Skin epidermis (tissue), 12 donors: Measurements from ENCODE around the gene SEC24C.
"Not testable (repeated sequence)": the region's sequence is repeated elsewhere in the genome, so short reads cannot be mapped to it uniquely, and the experiment has no call there.

Experiments used
- H3K27ac ChIP-seq, 21 experiments: fragments of 200-600 bp; sonication (generic) in 11 of 21; one replicate each; pipeline ENCODE4 v1.5.0; 2020; ENCODE audit warnings: mild to moderate bottlenecking in 3 of 21, inconsistent platforms in 2 of 21, moderate library complexity in 2 of 21
- H3K4me3 ChIP-seq, 7 experiments: fragments of 200-600 bp; sonication (generic) in 2 of 7; one replicate each; pipeline ENCODE4 v1.5.0; 2020; ENCODE audit warnings: inconsistent platforms in 2 of 7, mild to moderate bottlenecking in 2 of 7, moderate library complexity in 1 of 7

SEC24C gene

DNA sequence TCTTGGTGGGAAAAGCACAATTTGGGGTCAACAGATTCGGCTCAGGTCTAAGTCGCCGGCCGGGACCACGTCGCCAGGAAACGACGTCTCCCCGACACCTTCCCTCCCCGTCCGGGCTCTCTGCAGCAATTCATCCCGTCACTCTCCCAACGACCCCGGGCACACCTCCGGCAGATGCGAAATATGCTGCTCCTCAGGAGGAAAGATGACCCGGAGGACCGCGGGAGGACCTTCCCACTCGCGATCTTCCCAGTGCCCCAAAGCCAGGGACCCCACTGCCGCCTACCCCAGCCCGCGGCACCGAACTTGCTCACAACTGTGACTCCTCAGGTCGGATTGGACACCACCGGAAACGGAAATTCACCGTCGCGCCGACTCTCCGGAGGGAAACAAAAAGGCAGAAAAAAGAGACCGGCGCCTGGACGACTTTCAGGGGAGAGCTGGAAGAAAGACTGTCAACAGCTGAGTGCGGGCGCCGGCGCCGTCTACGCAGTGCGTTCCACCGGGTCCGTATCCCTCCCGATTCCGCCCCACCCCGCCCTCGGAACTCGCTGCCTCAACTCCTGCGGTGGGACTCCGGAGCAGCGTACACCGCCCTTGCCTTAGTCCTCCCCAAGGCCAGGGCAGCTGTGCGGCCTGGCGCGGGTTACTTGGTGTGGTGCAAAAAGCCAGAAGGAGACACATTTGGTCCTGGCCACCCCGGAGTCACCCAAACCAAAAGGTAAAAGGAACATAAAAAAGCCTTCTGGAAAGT lies 13.8 kb upstream of the SEC24C start:
- H3K27ac ChIP-seq = peak overlapping the region; percentile 75 to 94 (median 89)
- peak overlapping the region; percentile 54 to 90 (median 72) for H3K4me3 ChIP-seq

DNA sequence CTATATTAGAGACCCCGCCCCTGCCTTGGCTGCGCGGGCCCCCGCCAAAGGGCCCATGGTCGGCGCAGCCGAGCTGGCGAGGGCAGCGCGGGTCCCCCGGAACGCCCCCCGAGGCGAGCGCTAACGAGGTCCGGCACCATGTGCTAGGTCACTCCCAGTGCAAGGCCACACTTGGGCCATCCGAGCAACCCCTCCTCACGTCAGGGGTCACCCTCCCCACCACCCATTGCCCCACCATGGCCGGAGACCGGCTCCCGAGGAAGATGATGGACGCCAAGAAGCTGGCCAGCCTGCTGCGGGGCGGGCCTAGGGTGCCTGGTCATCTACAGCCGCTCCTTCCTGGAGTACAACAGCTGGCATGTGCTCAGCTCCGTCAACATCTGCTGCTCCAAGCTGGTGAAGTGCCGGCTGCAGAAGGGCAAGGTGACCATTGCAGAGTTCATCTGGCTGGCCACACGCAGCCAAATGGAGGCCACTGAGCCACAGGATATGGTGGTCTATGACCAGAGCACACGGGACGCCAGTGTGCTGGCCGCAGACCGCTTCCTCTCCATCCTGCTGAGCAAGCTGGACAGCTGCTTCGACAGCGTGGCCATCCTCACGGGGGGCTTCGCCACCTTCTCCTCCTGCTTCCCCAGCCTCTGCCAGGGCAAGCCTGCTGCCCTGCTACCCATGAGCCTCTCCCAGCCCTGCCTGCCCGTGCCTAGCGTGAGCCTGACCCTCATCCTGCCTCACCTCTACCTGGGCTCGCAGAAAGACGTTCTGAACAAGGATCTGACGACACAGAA lies 12.4 kb upstream of the SEC24C start:
- Histone ChIP-seq H3K27ac (peak overlapping the region in 2 of 21 experiments; percentile 81 to 89), H3K4me3 (peak overlapping the region in 2 of 7 experiments; percentile 54 to 56)

GRCh38 chr10:73732426-73732825 lies 11.7 kb upstream of the SEC24C start:
- no peak overlapping the region for H3K27ac ChIP-seq
- H3K4me3 ChIP-seq = no peak overlapping the region

- Histone ChIP-seq H3K27ac (no peak overlapping the region), H3K4me3 (no peak overlapping the region)
These were observed 11.1 kb upstream of the SEC24C start for GRCh38 chr10:73732931-73733623.

DNA sequence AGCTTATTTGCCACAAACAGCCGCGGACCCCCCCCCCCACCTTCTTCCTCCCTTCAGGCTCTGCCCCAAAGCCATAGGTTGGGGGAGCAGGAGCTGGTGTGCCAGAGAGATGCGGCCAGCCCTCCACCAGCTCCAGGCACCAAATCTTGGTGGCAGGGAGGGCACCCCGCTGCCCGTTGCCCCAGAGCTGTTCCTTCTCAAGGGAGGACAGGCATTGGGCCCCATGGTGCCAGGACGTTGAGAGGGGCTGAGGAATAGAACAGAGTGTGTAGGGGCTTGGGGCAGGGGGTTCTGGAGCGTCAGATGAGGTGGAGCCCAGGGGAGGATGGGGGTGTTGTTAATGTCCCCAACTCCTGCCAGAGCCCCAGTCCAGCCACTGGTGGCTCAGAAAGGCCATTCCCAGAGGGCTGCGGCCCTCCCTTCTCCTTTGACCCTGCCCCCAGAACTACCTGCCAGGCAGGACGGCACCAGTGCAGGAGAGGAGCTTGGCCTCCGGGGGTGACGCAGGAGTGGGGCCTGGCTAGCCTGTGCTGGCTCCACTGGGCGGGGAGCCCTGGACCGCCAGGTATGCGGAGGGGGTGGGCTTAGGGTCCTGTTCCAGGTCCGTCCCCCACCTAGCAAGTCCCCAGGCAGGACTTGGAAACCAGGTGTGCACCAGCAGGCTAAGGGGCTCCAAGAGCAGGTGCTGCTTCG lies 10.0 kb upstream of the SEC24C start:
- no peak overlapping the region for H3K27ac ChIP-seq
- no peak overlapping the region for H3K4me3 ChIP-seq

DNA sequence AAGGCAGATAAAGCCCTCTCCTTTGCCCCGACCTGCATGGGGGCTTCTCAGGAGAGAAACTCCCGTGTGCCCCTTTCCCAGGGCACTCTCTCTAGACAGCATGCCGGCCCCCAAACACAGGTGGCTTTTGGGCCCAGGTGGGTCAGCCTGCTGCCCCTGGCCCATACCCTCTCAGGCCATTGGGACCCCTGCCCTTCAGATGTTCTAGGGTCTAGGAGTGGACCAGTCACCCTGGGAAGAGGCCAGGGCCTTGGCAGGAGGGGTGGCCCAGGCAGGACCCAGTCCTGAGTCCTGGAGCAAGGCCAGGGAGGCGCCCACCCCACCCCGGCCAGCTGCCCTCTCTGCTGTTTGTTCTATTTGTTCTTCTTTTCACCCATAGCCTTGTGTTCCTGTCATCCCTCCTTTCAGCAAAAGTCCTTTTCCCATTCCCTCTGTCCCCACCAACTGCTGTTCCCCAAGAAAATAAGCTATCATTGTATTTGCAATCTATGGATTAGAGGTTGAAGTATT lies 9.3 kb upstream of the SEC24C start:
- no peak overlapping the region for H3K4me3 ChIP-seq
- peak overlapping the region in 1 of 21 experiments; percentile 43 for H3K27ac ChIP-seq

DNA sequence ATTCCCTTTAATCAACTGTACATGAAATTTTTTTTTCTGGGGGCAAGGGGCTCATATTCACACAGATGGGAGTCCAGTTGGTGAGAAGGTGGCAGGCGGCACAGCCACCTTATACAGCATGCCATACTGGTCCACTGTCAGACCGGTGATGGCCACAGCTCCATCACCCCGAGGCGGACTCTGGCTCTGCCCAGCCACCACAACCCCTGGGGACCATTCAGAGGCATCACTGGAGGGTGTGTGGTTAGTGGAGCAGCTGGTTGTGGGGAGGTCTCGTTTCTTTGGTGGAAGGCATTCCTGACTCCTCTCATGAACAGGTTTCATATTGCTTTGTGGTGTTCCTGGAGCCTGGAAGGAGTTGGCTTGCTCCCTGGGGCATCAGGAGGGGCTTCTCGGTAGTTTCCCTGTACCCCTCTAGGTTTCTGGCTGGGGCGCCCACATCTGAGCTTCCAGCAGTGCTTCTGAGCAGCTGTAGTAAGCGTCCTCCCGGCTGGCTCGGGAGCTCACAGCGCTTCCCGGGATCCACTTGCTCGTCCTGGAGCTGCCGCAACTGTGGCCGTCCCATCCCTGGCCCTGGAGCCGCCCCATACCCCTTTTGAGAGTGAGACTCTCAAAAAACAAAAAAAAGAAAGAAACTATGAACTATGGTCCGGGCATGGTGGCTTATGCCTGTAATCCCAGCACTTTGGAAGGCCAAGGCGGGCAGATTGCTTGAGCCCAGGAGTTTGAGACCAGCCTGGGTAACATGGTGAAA lies 3.5 kb upstream of the SEC24C start:
- H3K27ac ChIP-seq, H3K4me3 ChIP-seq: not testable (repeated sequence)

GRCh38 chr10:73742454-73742734 lies 1.8 kb upstream of the SEC24C start:
- H3K4me3 ChIP-seq = no peak overlapping the region
- H3K27ac ChIP-seq = no peak overlapping the region

DNA sequence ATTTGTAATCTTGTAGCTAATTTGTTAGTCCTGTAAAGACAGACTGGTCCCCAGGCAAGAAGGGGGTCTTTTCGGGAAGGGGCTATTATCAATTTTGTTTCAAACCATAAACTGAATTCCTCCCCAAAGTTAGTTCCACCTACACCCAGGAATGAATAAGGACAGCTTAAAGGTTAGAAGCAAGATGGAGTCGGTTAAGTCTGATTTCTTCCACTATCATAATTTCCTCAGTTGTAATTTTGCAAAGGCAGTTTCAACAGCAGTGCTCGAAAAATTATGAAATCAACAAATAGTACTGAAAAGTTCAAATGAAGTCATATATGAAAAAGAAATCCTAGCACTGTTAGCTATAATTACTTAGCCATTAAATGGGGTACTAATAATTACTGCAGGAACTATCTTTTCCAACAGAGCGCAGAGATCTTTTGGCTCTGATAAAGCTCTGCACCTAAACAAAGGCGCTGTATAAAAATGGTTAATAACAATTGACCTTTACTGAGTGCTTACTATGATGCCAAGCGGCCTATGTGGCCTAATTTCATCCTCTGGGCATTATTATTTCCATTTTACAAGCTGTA lies 756 bp upstream of the SEC24C start:
- Histone ChIP-seq H3K27ac (peak overlapping the region; percentile 58 to 96 (median 90)), H3K4me3 (peak overlapping the region; percentile 68 to 98 (median 86))

- H3K4me3 ChIP-seq = peak overlapping the region; percentile 68 to 98 (median 86)
- H3K27ac ChIP-seq = peak overlapping the region; percentile 58 to 96 (median 90)
These were observed 448 bp downstream of the SEC24C start for GRCh38 chr10:73744664-73744975.

GRCh38 chr10:73746721-73747120 lies 2.5 kb downstream of the SEC24C start:
- Histone ChIP-seq H3K4me3 (no peak overlapping the region), H3K27ac (no peak overlapping the region)

- Histone ChIP-seq H3K27ac (no peak overlapping the region), H3K4me3 (no peak overlapping the region)
These were observed 6.6 kb downstream of the SEC24C start for GRCh38 chr10:73750819-73751218.

DNA sequence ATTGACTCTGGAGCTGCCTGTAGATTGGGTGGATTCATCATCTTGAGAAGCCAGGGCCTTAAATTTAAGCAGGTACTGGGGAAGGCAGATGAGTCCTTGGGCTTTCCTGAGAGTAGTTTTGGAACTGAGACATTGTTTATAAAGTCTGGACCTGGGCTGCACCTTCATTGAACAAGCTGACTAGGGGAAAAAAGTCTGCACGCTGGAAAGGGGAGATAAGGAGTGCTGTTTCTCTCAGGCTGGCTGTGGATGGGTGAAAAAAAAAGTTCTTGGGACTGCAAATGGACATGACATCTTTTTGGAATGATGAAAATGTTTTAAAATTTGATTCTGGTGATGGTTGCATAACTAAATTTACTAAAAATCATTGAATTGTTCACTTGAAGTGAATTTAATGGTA lies 12.0 kb downstream of the SEC24C start:
- no peak overlapping the region for H3K4me3 ChIP-seq
- no peak overlapping the region for H3K27ac ChIP-seq

DNA sequence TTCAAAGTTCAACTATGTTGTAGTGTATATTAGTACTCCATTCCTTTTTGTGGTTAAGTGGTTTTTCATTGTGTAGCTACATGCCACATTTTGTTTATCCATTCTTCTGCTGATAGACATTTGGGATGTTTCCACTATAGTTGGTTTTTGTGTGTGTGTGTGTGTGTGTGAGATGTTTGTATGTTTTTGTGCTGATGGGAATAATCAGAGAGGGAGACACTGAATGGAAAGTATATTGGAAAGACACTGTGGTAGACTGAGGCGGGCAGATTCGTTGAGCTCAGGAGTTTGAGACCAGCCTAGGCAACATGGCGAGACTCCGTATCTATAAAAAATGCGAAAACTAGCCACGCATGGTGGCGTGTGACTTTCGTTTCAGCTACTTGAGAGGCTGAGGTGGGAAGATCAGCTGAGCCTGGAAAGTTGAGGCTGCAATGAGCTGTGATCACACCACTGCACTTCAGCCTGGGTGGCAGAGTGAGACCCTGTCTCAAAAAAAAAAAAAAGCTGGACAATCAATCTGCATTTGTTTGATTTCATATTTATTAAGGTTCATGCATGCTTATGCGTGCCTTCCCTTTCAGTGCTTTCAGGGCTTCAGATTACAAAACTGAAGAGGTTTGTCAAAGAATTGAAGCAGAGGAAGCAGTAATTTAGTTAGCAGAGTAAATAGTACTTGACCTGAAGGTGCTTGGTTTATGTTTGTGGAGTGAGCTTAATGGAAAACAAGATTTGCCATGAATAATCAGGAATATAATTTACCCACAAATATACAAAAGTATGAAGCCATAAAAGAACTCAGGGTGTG lies 14.7 kb downstream of the SEC24C start:
- Histone ChIP-seq H3K27ac (peak overlapping the region in 5 of 21 experiments; percentile 4 to 76 (median 43)), H3K4me3 (no peak overlapping the region)

- no peak overlapping the region for H3K4me3 ChIP-seq
- H3K27ac ChIP-seq = peak overlapping the region in 6 of 21 experiments; percentile 4 to 76 (median 46)
These were observed 15.4 kb downstream of the SEC24C start for GRCh38 chr10:73759512-73760115.

DNA sequence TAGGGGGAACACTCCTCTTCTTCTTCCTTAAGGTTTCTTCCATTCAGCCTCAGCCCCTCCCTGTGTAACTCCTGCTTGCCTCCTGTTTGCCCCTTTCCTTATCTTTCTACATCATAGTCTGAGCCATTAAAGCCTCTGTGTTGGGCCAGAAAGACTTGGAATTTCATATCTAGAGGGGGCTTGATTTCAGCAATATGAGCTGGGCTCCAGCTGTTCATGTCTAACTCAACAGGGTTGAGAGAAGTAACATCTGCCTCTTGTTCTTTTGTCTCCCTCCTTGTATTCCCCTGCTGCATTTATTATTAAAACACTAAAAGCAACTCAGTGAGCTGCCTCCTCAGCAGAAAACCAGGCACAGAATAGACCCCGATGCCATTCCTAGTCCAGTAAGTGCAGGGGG lies 17.6 kb downstream of the SEC24C start:
- Histone ChIP-seq H3K4me3 (no peak overlapping the region), H3K27ac (peak overlapping the region in 1 of 21 experiments; percentile 76)

DNA sequence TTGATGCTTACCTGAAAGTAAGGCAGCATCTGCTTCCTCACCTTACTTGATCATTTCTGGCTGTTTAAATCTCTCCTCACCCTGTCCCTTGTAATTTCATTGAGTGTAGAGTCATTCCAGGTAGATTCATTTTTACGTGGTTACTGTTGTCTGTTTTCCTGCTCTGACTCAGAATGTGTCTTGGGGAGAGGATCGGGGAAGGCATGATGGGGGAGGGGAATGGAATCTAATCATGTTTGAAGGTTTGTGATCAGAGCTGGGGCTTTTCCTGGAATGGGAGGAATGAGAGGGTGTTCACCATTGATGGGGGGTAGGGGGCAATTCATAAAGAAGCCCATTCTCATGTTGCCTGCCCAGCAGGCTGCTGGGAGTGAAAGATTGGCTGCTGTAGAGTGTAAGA lies 18.7 kb downstream of the SEC24C start:
- H3K27ac ChIP-seq = no peak overlapping the region

GRCh38 chr10:73763343-73763742 lies 19.2 kb downstream of the SEC24C start:
- H3K27ac ChIP-seq = no peak overlapping the region
- no peak overlapping the region for H3K4me3 ChIP-seq

More for the DNA sequence above, 18.7 kb downstream of the SEC24C start:
- no peak overlapping the region for H3K4me3 ChIP-seq
